ENCODE measurements around the gene DNAJC11. TPM values are rescaled to one million over a fixed set of nuclear protein-coding genes. Genes with fewer than 3 reads are reported as not detected.
"Not testable (repeated sequence)": the region's sequence is repeated elsewhere in the genome, so short reads cannot be mapped to it uniquely, and the experiment has no call there.

The DNAJC11 gene
- total RNA-seq, 4 donors from 2014 or later, result 28.2 to 45.5 (median 35.9) TPM

GRCh38 chr1:6646499-6647148 lies 55.0 kb downstream of the DNAJC11 start:
- peak; percentile 50 to 51 for DNase-seq
- TF ChIP-seq, protein P1, sequence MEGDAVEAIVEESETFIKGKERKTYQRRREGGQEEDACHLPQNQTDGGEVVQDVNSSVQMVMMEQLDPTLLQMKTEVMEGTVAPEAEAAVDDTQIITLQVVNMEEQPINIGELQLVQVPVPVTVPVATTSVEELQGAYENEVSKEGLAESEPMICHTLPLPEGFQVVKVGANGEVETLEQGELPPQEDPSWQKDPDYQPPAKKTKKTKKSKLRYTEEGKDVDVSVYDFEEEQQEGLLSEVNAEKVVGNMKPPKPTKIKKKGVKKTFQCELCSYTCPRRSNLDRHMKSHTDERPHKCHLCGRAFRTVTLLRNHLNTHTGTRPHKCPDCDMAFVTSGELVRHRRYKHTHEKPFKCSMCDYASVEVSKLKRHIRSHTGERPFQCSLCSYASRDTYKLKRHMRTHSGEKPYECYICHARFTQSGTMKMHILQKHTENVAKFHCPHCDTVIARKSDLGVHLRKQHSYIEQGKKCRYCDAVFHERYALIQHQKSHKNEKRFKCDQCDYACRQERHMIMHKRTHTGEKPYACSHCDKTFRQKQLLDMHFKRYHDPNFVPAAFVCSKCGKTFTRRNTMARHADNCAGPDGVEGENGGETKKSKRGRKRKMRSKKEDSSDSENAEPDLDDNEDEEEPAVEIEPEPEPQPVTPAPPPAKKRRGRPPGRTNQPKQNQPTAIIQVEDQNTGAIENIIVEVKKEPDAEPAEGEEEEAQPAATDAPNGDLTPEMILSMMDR (IDR thresholded peaks at IDR 0.05), result peak; percentile 35 to 82 (median 70)
- TF ChIP-seq POLR2A (IDR thresholded peaks at IDR 0.05), result no peak
- Histone ChIP-seq H3K4me3 (replicated peaks in 1 of 3) (no peak overlapping the region), H3K27ac (no peak overlapping the region), H3K36me3 (peaks cover 0 to 3% of the 10 kb centered on the region in 2 donors), H3K27me3 (no peaks in the 10 kb centered on the region), H3K9me3 (no peaks in the 10 kb centered on the region), H3K4me1 (no peaks in the 10 kb centered on the region)
- WGBS, 2 donors, result 27 to 29% methylated on average over 10 of the region's 10 CpGs
- intact Hi-C loops (cut with DNase I), result loop anchor here (2.0 to 5.0 kb wide), 2 partner anchors 92 to 159 kb away; partner anchors contain the start of genes NOL9 and TAS1R1

DNA sequence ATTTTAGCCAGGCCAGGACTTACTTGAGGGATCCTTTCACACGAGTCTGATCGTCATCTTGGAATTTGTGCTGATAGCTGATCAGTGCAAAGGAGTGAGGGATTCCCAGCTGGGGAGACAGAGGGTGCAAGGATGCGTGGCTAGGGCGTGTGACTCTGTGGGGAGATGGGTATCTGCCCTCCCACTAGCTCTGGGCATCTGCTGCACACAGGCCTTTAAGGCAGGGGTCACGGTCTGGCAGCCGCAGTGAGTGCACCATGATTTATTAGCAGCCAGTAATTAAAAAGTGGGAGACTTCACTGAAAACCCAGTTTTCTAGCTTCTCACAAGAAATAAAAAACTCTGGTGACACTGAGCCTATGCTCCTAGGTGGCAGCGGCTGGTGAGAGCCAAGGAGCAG lies 56.6 kb downstream of the DNAJC11 start:
- WGBS, 2 donors, result 93 to 95% methylated on average over 7 of the region's 7 CpGs
- no peak for DNase-seq
- H3K9me3 ChIP-seq, result no peaks in the 10 kb centered on the region
- no peak overlapping the region for H3K4me3 ChIP-seq (replicated peaks in 1 of 3)
- intact Hi-C loops (cut with DNase I), result loop anchor here (5.0 kb wide), 1 partner anchor 158 kb away; no protein-coding TSS in a partner anchor
- no peak overlapping the region for H3K27ac ChIP-seq
- H3K36me3 ChIP-seq, result peaks cover 0 to 3% of the 10 kb centered on the region in 2 donors
- H3K27me3 ChIP-seq, result no peaks in the 10 kb centered on the region
- no peak for TF ChIP-seq POLR2A (IDR thresholded peaks at IDR 0.05)
- TF ChIP-seq, protein P1 (IDR thresholded peaks at IDR 0.05), result no peak
- no peaks in the 10 kb centered on the region for H3K4me1 ChIP-seq

GRCh38 chr1:6640867-6641266 lies 60.7 kb downstream of the DNAJC11 start:
- H3K27ac ChIP-seq; H3K4me3 ChIP-seq (replicated peaks in 1 of 3); DNase-seq; H3K4me1 ChIP-seq; H3K27me3 ChIP-seq; intact Hi-C loops (cut with DNase I); H3K9me3 ChIP-seq: not testable (repeated sequence)
- 92 to 94% methylated on average over 3 of the region's 3 CpGs for WGBS, 2 donors
- peaks cover 12 to 16% of the 10 kb centered on the region in 2 donors for H3K36me3 ChIP-seq

DNA sequence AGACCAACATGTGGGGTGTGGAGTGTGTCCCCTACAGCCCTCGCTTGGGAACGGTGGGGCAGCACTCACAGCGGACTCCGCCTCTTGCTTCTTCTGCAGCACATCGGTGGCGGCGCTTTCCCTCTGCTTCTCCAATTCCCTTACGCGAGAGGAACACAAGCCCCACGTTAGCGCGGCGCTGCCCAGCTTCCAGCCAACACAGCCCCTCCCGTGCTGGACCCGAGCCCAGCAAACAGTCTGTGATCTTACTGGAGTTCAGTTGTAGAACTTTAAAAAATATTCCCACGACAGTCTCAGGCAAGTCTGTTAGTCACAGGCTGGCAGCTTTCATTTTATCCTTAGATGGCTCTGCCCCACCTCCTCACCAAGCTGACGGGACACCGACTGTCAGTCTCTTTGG lies 63.4 kb downstream of the DNAJC11 start:
- peaks cover 23 to 28% of the 10 kb centered on the region in 2 donors for H3K36me3 ChIP-seq
- no peaks in the 10 kb centered on the region for H3K27me3 ChIP-seq
- 78 to 81% methylated on average over 18 of the region's 18 CpGs for WGBS, 2 donors
- no peak overlapping the region for H3K4me3 ChIP-seq (replicated peaks in 1 of 3)
- intact Hi-C loops (cut with DNase I), result no loop called here
- H3K27ac ChIP-seq, result peak overlapping the region in 1 of 3 donors; percentile 36
- TF ChIP-seq, protein P1 (IDR thresholded peaks at IDR 0.05), result no peak
- TF ChIP-seq POLR2A (IDR thresholded peaks at IDR 0.05), result no peak
- peaks cover 2 to 9% of the 10 kb centered on the region in 2 donors for H3K4me1 ChIP-seq
- H3K9me3 ChIP-seq, result no peaks in the 10 kb centered on the region
- peak; percentile 32 to 35 for DNase-seq

DNA sequence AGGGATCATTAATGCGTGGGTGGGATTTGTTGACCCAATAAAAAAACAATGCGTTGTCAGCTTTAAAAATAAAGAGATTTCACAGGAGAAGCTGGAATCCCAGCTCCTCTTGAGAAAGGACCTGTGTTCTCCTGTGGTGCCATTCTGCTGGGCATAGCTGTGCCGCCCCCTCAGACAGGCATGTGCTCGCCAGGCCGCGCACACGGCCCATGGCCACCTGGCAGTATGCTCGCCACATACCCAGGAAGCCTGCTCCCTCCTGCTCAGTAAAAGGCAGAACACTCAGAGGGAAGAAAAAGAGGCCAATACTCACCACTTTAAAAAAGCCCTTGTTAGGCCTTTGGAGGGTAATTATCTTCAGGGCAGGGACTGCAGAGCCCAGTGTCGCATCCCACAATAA lies 63.8 kb downstream of the DNAJC11 start:
- Histone ChIP-seq H3K4me3 (replicated peaks in 1 of 3) (no peak overlapping the region), H3K4me1 (peaks cover 2 to 9% of the 10 kb centered on the region in 2 donors), H3K9me3 (no peaks in the 10 kb centered on the region), H3K27me3 (no peaks in the 10 kb centered on the region), H3K27ac (peak overlapping the region in 1 of 3 donors; percentile 51), H3K36me3 (peaks cover 28 to 32% of the 10 kb centered on the region in 2 donors)
- no peak for TF ChIP-seq POLR2A (IDR thresholded peaks at IDR 0.05)
- TF ChIP-seq, protein P1 (IDR thresholded peaks at IDR 0.05), result no peak
- DNase-seq, result no peak
- WGBS, 2 donors, result 83 to 91% methylated on average over 9 of the region's 9 CpGs
- intact Hi-C loops (cut with DNase I), result no loop called here

DNA sequence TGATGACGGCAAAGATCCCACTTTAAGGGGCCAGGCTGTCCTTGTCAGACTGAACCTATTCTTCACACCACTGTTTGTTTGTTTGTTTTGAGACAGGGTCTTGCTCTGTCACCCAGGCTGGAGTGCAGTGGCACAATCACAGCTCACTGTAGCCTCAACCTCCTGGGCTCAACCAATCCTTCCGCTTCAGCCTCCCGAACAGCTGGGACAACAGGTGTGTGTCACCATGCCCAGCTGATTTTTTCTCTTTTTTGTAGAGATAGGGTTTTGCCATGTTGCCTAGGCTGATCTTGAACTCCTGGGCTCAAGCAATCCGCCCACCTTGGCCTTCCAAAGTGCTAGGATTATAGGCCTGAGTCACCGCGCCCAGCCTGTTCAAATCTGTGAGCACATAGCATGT lies 64.8 kb downstream of the DNAJC11 start:
- intact Hi-C loops (cut with DNase I); DNase-seq; H3K4me1 ChIP-seq; H3K9me3 ChIP-seq; H3K4me3 ChIP-seq (replicated peaks in 1 of 3); H3K27me3 ChIP-seq: not testable (repeated sequence)
- Histone ChIP-seq H3K27ac (peak overlapping the region in 2 of 3 donors; percentile 39 to 51), H3K36me3 (peaks cover 38% of the 10 kb centered on the region in 2 donors)
- 96 to 98% methylated on average over 6 of the region's 6 CpGs for WGBS, 2 donors
